ENCODE measurements around the gene THSD4. TPM values are rescaled to one million over a fixed set of nuclear protein-coding genes. Genes with fewer than 3 reads are reported as not detected.

The THSD4 gene
- total and polyA plus RNA-seq, 2 of the 8 experiments (the other 6 are each of a cell fraction or from before 2014, with no cell fraction given): 2.5 to 6.2 TPM

DNA sequence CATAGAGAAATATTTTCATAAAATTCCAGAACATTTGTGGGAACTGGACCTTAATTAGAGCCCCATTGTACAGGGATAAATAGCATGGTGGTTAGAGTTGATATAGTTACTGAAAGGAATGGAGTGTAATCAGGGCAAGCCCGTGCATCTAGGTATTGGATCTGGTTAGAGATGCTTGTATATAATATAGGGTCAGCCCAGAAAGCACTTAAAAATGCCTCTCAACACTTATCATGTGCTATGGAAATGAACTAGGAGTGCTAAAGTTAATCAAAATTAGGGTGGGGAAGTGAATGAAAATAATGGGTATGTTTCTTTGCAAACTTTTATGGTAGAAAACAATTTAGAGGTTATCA is 386.8 kb downstream of the THSD4 start:
- Histone ChIP-seq H3K4ac (replicated peaks; ENCODE audit: insufficient read length, low read depth, low read length) (no peak overlapping the region), H3K4me1 (replicated peaks in 1 of 4; ENCODE audit: control insufficient read depth in 3 of 4, insufficient read depth in 4 of 4, low read length in 3 of 4) (no peaks in the 10 kb centered on the region), H4K5ac (ENCODE audit: insufficient read length, low read depth, low read length) (no peak overlapping the region), H2BK120ac (replicated peaks; ENCODE audit: low read depth, low read length) (no peak overlapping the region), H4K8ac (ENCODE audit: extremely low read depth, insufficient read depth, low read length) (no peak overlapping the region), H3K27ac (ENCODE audit: low read depth, low read length) (no peak overlapping the region), H3K36me3 (ENCODE audit: control insufficient read depth in 2 of 4, insufficient read depth in 4 of 4, low read length in 3 of 4) (no peaks in the 10 kb centered on the region), H2BK5ac (ENCODE audit: low read depth, low read length) (no peak overlapping the region), H3K79me2 (ENCODE audit: control insufficient read depth in 1 of 2, insufficient read depth in 2 of 2, low read length in 2 of 2) (no peaks in the 10 kb centered on the region), H2AK5ac (ENCODE audit: low read depth, low read length) (no peak overlapping the region), H3K23me2 (ENCODE audit: low read depth, low read length) (no peaks in the 10 kb centered on the region), H3K18ac (ENCODE audit: extremely low read depth, low read length) (no peak overlapping the region), H3K9me3 (ENCODE audit: insufficient read depth in 2 of 2, low read depth in 1 of 2, low read length in 1 of 2) (peaks cover 0 to 4% of the 10 kb centered on the region in 2 experiments; a peak in 2 of 4 replicates), H2AFZ (ENCODE audit: low read length) (no peak overlapping the region), H3K4me3 (ENCODE audit: extremely low read depth in 1 of 4, insufficient read depth in 2 of 4, low read depth in 3 of 4, low read length in 4 of 4) (no peak overlapping the region), H3K23ac (ENCODE audit: insufficient read length) (no peak overlapping the region), H3K79me1 (ENCODE audit: low read depth, low read length) (no peaks in the 10 kb centered on the region), H3K27me3 (replicated peaks in 1 of 4; ENCODE audit: control insufficient read depth in 3 of 4, extremely low read depth in 1 of 4, insufficient read depth in 3 of 4, low read length in 3 of 4) (no peaks in the 10 kb centered on the region), H4K91ac (replicated peaks; ENCODE audit: insufficient read length, low read length) (no peak overlapping the region), H3K9ac (replicated peaks in 1 of 4; ENCODE audit: extremely low read depth in 1 of 4, low read depth in 3 of 4, low read length in 3 of 4) (no peak overlapping the region), H2BK15ac (ENCODE audit: low read length) (no peak overlapping the region), H2BK20ac (ENCODE audit: low read length) (no peak overlapping the region), H3K4me2 (ENCODE audit: insufficient read depth in 1 of 2, low read depth in 2 of 2, low read length in 2 of 2) (no peak overlapping the region), H3K14ac (ENCODE audit: insufficient read length) (no peak overlapping the region), H3K56ac (replicated peaks; ENCODE audit: insufficient read length, low read depth, low read length) (no peak overlapping the region), H2BK12ac (ENCODE audit: low read depth, low read length) (no peak overlapping the region), H4K20me1 (replicated peaks in 1 of 2; ENCODE audit: control insufficient read depth in 1 of 2, insufficient read depth in 2 of 2, low read length in 2 of 2) (no peaks in the 10 kb centered on the region)
- no peak for DNase-seq (ENCODE audit: low read depth in 1 of 2, low spot score in 2 of 2)
- CTCF ChIA-PET (ENCODE audit: partially characterized antibody): no interaction called here
- no peak for TF ChIP-seq EP300 (IDR thresholded peaks at IDR 0.05; ENCODE audit: borderline replicate concordance in 1 of 2, low read depth in 2 of 2, low read length in 2 of 2)
- POLR2A ChIA-PET (ENCODE audit: partially characterized antibody): no interaction called here
- 100% methylated on average over 1 of the region's 1 CpG; no CpG with 5 or more reads in 1 of the 2 experiments for WGBS, 2 experiments (ENCODE audit: extremely low coverage in 1 of 2, insufficient coverage in 1 of 2, insufficient read length in 1 of 2, insufficient replicate concordance in 2 of 2, low coverage in 1 of 2, low lambda C conversion rate in 2 of 2, missing lambda C conversion rate in 1 of 2)
- FAIRE-seq: no peak

All from H1 (cell line).